ENCODE measurements around the gene PTER. TPM values are rescaled to one million over a fixed set of nuclear protein-coding genes. Genes with fewer than 3 reads are reported as not detected.

PTER gene
- total and polyA plus RNA-seq, 10 of the 15 experiments (the other 5 are each of a cell fraction or from before 2014, with no cell fraction given), result 16.0 to 31.2 (median 23.1) TPM

DNA sequence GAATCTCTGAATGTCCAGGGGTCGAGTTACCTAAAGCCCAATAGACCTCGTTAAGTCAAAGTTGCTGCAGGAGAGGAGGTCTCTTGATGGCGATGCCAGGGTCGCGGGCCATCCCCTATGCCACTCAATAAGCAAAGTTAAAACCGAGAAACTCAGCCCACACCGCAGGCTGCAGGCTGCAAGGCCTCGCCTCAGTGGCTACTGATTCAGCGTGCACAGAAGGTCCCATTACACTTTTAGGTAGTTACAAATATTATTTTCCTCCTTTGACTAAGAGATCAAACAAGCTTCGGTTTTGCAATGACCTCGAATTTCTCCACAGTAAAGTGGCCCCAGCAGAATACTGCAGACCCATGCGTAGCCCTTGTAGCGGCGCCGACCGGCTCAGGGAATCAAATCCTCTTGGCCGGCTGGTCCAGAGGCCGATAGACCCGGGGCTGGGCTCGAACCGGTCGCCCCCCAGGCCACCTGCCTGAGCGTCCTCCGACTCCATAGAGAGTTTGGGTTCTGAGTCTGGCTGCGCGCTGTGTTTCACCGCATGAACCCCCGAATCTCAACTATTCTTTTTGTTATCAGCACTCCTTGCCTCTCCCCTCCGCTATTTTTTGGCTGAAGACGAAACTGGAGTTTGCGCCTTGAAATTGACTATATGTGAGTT is 82.6 kb downstream of the PTER start:
- intact Hi-C loops (cut with micrococcal nuclease; ENCODE audit: unreplicated experiment) (loop anchor here (10.0 kb wide), 2 partner anchors 255 to 405 kb away; no protein-coding TSS in a partner anchor), in situ Hi-C loops (cut with MboI) (no loop called here)
- CTCF ChIA-PET, result interaction anchor here (0.6 to 1.4 kb wide), 12 partner anchors 12 to 1644 kb away, joined by 3 to 6 read pairs (median 3); no protein-coding TSS in a partner anchor
- POLR2A ChIA-PET, result no interaction called here
- H3K4me2 ChIP-seq (ENCODE audit: control insufficient read depth, insufficient read depth), result peak overlapping the region; percentile 98
- peaks cover 2 to 3% of the 10 kb centered on the region in 2 experiments; a peak in 1 of 4 replicates for H3K27me3 ChIP-seq (replicated peaks in 1 of 2; ENCODE audit: control insufficient read depth in 2 of 2, insufficient read depth in 2 of 2, low read length in 1 of 2)
- peak; percentile 81 for ATAC-seq
- no peaks in the 10 kb centered on the region for H3K36me3 ChIP-seq (ENCODE audit: control insufficient read depth in 2 of 2, insufficient read depth in 2 of 2, low read length in 1 of 2)
- BruUV-seq (replicated peaks), result no TSS peak
- DNase-seq (ENCODE audit: low read depth, low spot score), result no peak
- SMC1A ChIA-PET (ENCODE audit: uncharacterized antibody, unreplicated experiment), result interaction anchor here (0.6 to 1.5 kb wide), 5 partner anchors 26 to 364 kb away, joined by 3 to 4 read pairs (median 3); no protein-coding TSS in a partner anchor
- no peaks in the 10 kb centered on the region for H3K9me3 ChIP-seq (replicated peaks; ENCODE audit: control insufficient read depth, insufficient read depth, low read length)
- 21% methylated on average over 31 of the region's 31 CpGs for WGBS (ENCODE audit: insufficient coverage, insufficient replicate concordance, low lambda C conversion rate, missing lambda C conversion rate)
- H3K79me2 ChIP-seq (ENCODE audit: control insufficient read depth, insufficient read depth, low read length), result no peaks in the 10 kb centered on the region
- no peaks in the 10 kb centered on the region for H4K20me1 ChIP-seq (ENCODE audit: control insufficient read depth, insufficient read depth)
- no peak overlapping the region for H3K9ac ChIP-seq (ENCODE audit: control insufficient read depth, insufficient read depth, low read length)
- TF ChIP-seq, protein P1, sequence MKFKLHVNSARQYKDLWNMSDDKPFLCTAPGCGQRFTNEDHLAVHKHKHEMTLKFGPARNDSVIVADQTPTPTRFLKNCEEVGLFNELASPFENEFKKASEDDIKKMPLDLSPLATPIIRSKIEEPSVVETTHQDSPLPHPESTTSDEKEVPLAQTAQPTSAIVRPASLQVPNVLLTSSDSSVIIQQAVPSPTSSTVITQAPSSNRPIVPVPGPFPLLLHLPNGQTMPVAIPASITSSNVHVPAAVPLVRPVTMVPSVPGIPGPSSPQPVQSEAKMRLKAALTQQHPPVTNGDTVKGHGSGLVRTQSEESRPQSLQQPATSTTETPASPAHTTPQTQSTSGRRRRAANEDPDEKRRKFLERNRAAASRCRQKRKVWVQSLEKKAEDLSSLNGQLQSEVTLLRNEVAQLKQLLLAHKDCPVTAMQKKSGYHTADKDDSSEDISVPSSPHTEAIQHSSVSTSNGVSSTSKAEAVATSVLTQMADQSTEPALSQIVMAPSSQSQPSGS (IDR thresholded peaks at IDR 0.05; ENCODE audit: low read length), result no peak; the same call in 1 of the 2 replicates
- peak; percentile 56; the same call in 1 of the 2 replicates for TF ChIP-seq RUNX3 (IDR thresholded peaks at IDR 0.05; ENCODE audit: low read length)
- no peak for TF ChIP-seq CREB1 (IDR thresholded peaks at IDR 0.05; ENCODE audit: low read depth)
- 0 out of 2 replicates have a peak, but pooled peaks have one; percentile 44 for TF ChIP-seq TCF7 (IDR thresholded peaks at IDR 0.05; ENCODE audit: borderline replicate concordance)
- no peak for TF ChIP-seq RELB (IDR thresholded peaks at IDR 0.05; ENCODE audit: low read depth)
- TF ChIP-seq HDAC6 (IDR thresholded peaks at IDR 0.05; ENCODE audit: unreplicated experiment), result no peak
- TF ChIP-seq PAX5 (IDR thresholded peaks at IDR 0.05; ENCODE audit: borderline replicate concordance, low read depth, low read length), result peak; percentile 70; the same call in 1 of the 2 replicates
- 0 out of 6 replicates have a peak, but pooled peaks of 1 of the 3 experiments have one; percentile 0 for TF ChIP-seq CTCF (IDR thresholded peaks at IDR 0.05 in 2 of 3, conservative IDR thresholded peaks at IDR 0.05 in 1 of 3; ENCODE audit: control insufficient read depth in 2 of 3, extremely low read depth in 1 of 3, insufficient read depth in 1 of 3, low read depth in 3 of 3, low read length in 3 of 3)
- TF ChIP-seq, protein P2, sequence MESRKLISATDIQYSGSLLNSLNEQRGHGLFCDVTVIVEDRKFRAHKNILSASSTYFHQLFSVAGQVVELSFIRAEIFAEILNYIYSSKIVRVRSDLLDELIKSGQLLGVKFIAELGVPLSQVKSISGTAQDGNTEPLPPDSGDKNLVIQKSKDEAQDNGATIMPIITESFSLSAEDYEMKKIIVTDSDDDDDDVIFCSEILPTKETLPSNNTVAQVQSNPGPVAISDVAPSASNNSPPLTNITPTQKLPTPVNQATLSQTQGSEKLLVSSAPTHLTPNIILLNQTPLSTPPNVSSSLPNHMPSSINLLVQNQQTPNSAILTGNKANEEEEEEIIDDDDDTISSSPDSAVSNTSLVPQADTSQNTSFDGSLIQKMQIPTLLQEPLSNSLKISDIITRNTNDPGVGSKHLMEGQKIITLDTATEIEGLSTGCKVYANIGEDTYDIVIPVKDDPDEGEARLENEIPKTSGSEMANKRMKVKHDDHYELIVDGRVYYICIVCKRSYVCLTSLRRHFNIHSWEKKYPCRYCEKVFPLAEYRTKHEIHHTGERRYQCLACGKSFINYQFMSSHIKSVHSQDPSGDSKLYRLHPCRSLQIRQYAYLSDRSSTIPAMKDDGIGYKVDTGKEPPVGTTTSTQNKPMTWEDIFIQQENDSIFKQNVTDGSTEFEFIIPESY (IDR thresholded peaks at IDR 0.05), result no peak
- peak; percentile 46; the same call in 1 of the 2 replicates for TF ChIP-seq JUNB (IDR thresholded peaks at IDR 0.05)
- TF ChIP-seq, protein P3, sequence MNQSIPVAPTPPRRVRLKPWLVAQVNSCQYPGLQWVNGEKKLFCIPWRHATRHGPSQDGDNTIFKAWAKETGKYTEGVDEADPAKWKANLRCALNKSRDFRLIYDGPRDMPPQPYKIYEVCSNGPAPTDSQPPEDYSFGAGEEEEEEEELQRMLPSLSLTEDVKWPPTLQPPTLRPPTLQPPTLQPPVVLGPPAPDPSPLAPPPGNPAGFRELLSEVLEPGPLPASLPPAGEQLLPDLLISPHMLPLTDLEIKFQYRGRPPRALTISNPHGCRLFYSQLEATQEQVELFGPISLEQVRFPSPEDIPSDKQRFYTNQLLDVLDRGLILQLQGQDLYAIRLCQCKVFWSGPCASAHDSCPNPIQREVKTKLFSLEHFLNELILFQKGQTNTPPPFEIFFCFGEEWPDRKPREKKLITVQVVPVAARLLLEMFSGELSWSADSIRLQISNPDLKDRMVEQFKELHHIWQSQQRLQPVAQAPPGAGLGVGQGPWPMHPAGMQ (IDR thresholded peaks at IDR 0.05; ENCODE audit: borderline replicate concordance), result no peak
- no peak for TF ChIP-seq MXI1 (IDR thresholded peaks at IDR 0.05; ENCODE audit: low read depth, low read length)
- no peak overlapping the region for H3K27ac ChIP-seq (ENCODE audit: control insufficient read depth, insufficient read depth)
- RAD21 ChIA-PET (ENCODE audit: unreplicated experiment), result interaction anchor here (0.7 to 1.5 kb wide), 2 partner anchors 82 to 617 kb away, joined by 3 to 4 read pairs; no protein-coding TSS in a partner anchor
- peaks cover 8% of the 10 kb centered on the region for H3K4me1 ChIP-seq (ENCODE audit: control insufficient read depth, insufficient read depth, low read length)
- H2AFZ ChIP-seq (ENCODE audit: control insufficient read depth, low read depth, low read length), result no peak overlapping the region
- H3K4me3 ChIP-seq, result peak overlapping the region; percentile 62; the same call in 1 of the 2 replicates
- FAIRE-seq, result peak; percentile 31
